Measurements from ENCODE around the gene KCNAB1. TPM values are rescaled to one million over a fixed set of nuclear protein-coding genes. Genes with fewer than 3 reads are reported as not detected.
A peak's percentile ranks its signal among the peaks of the same experiment; 100 is the strongest.

Gene KCNAB1
- total RNA-seq, 1 experiment from 2014 or later, result 1.0 TPM

- TF ChIP-seq CDX4 (CRISPR knock-in tag; IDR thresholded peaks at IDR 0.05; ENCODE audit: borderline replicate concordance) (no peak), ZNF317 (CRISPR knock-in tag; IDR thresholded peaks at IDR 0.05; ENCODE audit: borderline replicate concordance, low read depth) (no peak), ZNF671 (CRISPR knock-in tag; IDR thresholded peaks at IDR 0.05) (no peak), TCF7 (CRISPR knock-in tag; IDR thresholded peaks at IDR 0.05; ENCODE audit: low read depth) (no peak), ERG (CRISPR knock-in tag; IDR thresholded peaks at IDR 0.05) (no peak)
These were observed 322.7 kb downstream of the KCNAB1 start (continued) for GRCh38 chr3:156443079-156443478.

GRCh38 chr3:156445117-156446090, 325.0 kb downstream of the KCNAB1 start:
- TF ChIP-seq SMAD3 (CRISPR knock-in tag; IDR thresholded peaks at IDR 0.05; ENCODE audit: borderline replicate concordance) (no peak), PRRX2 (CRISPR knock-in tag; IDR thresholded peaks at IDR 0.05) (no peak), FOXP1 (CRISPR knock-in tag; IDR thresholded peaks at IDR 0.05; ENCODE audit: borderline replicate concordance) (no peak), E2F4 (CRISPR knock-in tag; IDR thresholded peaks at IDR 0.05; ENCODE audit: borderline replicate concordance, low read depth) (no peak), ATF3 (CRISPR knock-in tag; conservative IDR thresholded peaks at IDR 0.05) (no peak), ERG (CRISPR knock-in tag; IDR thresholded peaks at IDR 0.05) (no peak), TEAD4 (CRISPR knock-in tag; IDR thresholded peaks at IDR 0.05) (no peak), NR1H2 (CRISPR knock-in tag; IDR thresholded peaks at IDR 0.05) (no peak), ZNF425 (CRISPR knock-in tag; conservative IDR thresholded peaks at IDR 0.05) (no peak)
- POLR2A ChIA-PET, result no interaction called here
- Mint-ChIP-seq H3K9me3 (no peaks in the 10 kb centered on the region), H3K4me1 (peaks cover 3% of the 10 kb centered on the region; the same call in 1 of the 2 replicates), H3K27me3 (ENCODE audit: low read depth) (no peaks in the 10 kb centered on the region; the same call in 1 of the 2 replicates), H3K4me3 (no peak overlapping the region), H3K36me3 (no peaks in the 10 kb centered on the region), H3K27ac (no peak overlapping the region)
- DNase-seq (ENCODE audit: low spot score) (no peak), ATAC-seq (no peak)
- CTCF ChIA-PET, result interaction anchor here (1.4 kb wide), 1 partner anchor 64 kb away, joined by 5 read pairs; no protein-coding TSS in a partner anchor

GRCh38 chr3:156448300-156448699, 327.9 kb downstream of the KCNAB1 start:
- Mint-ChIP-seq H3K27me3 (ENCODE audit: low read depth) (no peaks in the 10 kb centered on the region; the same call in 1 of the 2 replicates), H3K4me3 (no peak overlapping the region), H3K4me1 (no peaks in the 10 kb centered on the region), H3K9me3 (no peaks in the 10 kb centered on the region), H3K36me3 (no peaks in the 10 kb centered on the region), H3K27ac (no peak overlapping the region)
- peak; percentile 97 for ATAC-seq
- POLR2A ChIA-PET, result no interaction called here
- CTCF ChIA-PET, result interaction anchor here (1.6 to 3.1 kb wide), 4 partner anchors 26 to 404 kb away, joined by 3 to 47 read pairs (median 24); no protein-coding TSS in a partner anchor
- peak; percentile 64 for DNase-seq (ENCODE audit: low spot score)
- TF ChIP-seq CTCF (IDR thresholded peaks at IDR 0.05), result peak; percentile 15; the same call in 1 of the 2 replicates
- TF ChIP-seq IRF1 (CRISPR knock-in tag; IDR thresholded peaks at IDR 0.05), result no peak

All from WTC11 (cell line).